ENCODE data around the gene MAN1A1. TPM values are rescaled to one million over a fixed set of nuclear protein-coding genes. Genes with fewer than 3 reads are reported as not detected.
A peak's percentile ranks its signal among the peaks of the same experiment; 100 is the strongest.

Gene MAN1A1
- total and polyA plus RNA-seq, 11 donors: 5.6 to 30.6 (median 12.6) TPM

DNA sequence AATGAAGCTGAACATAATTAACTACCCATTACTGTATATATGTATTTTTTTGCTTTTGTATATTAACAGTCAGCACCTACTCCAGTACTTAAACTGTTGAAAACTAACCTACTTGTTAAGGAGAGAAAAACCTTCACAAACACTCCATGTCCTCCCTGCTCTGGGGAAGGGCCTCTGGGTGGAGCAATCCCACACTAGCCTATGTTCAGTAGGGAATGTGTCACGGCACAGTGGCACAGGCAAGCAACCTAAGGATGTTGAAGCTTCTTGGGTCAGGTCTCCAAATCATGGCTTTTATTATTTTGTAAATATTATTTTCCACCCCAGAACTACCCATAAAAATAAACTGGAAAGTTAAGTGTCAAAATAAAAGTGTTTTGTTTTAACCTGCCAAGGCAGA, 5.3 kb downstream of the MAN1A1 start:
- ATAC-seq (peak in 1 of 4 donors; percentile 37), DNase-seq (no peak)
- TF ChIP-seq, protein P1, sequence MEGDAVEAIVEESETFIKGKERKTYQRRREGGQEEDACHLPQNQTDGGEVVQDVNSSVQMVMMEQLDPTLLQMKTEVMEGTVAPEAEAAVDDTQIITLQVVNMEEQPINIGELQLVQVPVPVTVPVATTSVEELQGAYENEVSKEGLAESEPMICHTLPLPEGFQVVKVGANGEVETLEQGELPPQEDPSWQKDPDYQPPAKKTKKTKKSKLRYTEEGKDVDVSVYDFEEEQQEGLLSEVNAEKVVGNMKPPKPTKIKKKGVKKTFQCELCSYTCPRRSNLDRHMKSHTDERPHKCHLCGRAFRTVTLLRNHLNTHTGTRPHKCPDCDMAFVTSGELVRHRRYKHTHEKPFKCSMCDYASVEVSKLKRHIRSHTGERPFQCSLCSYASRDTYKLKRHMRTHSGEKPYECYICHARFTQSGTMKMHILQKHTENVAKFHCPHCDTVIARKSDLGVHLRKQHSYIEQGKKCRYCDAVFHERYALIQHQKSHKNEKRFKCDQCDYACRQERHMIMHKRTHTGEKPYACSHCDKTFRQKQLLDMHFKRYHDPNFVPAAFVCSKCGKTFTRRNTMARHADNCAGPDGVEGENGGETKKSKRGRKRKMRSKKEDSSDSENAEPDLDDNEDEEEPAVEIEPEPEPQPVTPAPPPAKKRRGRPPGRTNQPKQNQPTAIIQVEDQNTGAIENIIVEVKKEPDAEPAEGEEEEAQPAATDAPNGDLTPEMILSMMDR (IDR thresholded peaks at IDR 0.05): peak in 1 of 12 donors; percentile 10
- TF ChIP-seq POLR2A (IDR thresholded peaks at IDR 0.05): no peak
- peak overlapping the region in 2 of 12 donors; percentile 4 to 7 for H3K4me3 ChIP-seq
- H3K9me3 ChIP-seq: no peaks in the 10 kb centered on the region
- no peaks in the 10 kb centered on the region for H3K27me3 ChIP-seq
- intact Hi-C loops (cut with DNase I): loop anchor here in 4 of 10 donors (5.0 to 10.0 kb wide), 5 partner anchors 100 to 450 kb away; partner anchors contain the start of gene ASF1A (in 1 of the 4)
- H3K4me1 ChIP-seq: peaks cover 0 to 82% (median 25%) of the 10 kb centered on the region in 12 donors
- WGBS, 4 donors: 46 to 60% (median 57%) methylated on average over 1 of the region's 1 CpG
- no peaks in the 10 kb centered on the region for H3K36me3 ChIP-seq
- H3K27ac ChIP-seq: no peak overlapping the region

DNA sequence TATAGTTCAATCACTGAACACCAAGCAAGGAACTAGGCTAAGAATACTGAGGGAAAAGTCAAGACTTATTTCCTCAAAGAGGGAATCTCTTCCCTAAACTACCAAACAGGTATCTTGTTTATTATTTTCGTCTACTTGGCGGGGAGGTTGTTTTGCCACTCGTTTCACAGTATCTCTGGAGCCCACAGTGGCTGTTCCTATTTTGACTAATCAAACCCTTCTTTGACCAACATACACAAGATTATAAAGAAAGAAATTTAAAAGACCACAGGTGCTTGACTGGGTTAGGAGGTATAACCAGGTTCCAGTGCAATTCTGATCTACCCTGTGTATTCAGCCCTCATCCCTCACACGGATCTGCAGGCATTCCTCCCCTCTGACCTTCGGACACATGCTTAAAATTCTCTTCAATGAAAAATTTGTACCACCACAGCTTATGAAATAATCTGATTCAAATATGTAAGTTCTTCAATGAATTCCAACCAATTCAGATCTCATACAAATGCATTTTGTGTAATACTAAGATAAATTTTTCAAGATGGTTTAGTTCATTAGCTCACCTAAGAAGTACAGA, 5.9 kb downstream of the MAN1A1 start:
- H3K4me3 ChIP-seq: no peak overlapping the region
- TF ChIP-seq POLR2A (IDR thresholded peaks at IDR 0.05): no peak
- TF ChIP-seq, protein P1 (IDR thresholded peaks at IDR 0.05): no peak
- H3K27ac ChIP-seq: no peak overlapping the region
- H3K9me3 ChIP-seq: no peaks in the 10 kb centered on the region
- H3K27me3 ChIP-seq: no peaks in the 10 kb centered on the region
- intact Hi-C loops (cut with DNase I): loop anchor here in 4 of 10 donors (5.0 to 10.0 kb wide), 5 partner anchors 99 to 449 kb away; partner anchors contain the start of gene ASF1A (in 1 of the 4)
- DNase-seq (no peak), ATAC-seq (no peak)
- 90 to 94% (median 90%) methylated on average over 5 of the region's 5 CpGs for WGBS, 4 donors
- H3K36me3 ChIP-seq: no peaks in the 10 kb centered on the region
- peaks cover 0 to 86% (median 25%) of the 10 kb centered on the region in 12 donors for H3K4me1 ChIP-seq

DNA sequence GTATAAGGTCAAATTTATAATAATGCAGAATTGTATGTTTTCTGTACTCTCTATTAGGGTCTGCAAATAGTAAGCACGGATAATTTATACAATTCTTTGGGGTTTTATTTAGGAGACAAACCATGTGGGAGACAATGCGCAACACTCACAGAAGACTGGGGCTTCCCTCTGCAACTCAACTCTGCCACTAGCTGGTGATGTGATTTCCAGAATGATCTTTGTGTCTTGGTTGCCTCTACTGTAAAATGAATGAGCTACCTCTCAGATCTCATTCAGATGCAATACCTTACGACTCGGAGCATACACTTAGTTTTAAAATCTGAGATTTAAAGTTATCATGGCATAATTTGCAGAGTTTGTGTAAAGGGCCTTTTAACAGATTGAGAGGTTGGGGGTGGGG, 6.4 kb downstream of the MAN1A1 start:
- WGBS, 4 donors: 88 to 92% (median 91%) methylated on average over 4 of the region's 4 CpGs
- no peaks in the 10 kb centered on the region for H3K36me3 ChIP-seq
- no peak overlapping the region for H3K4me3 ChIP-seq
- ATAC-seq (no peak), DNase-seq (no peak)
- H3K4me1 ChIP-seq: peaks cover 0 to 90% (median 25%) of the 10 kb centered on the region in 12 donors
- TF ChIP-seq, protein P1 (IDR thresholded peaks at IDR 0.05): no peak
- no peak for TF ChIP-seq POLR2A (IDR thresholded peaks at IDR 0.05)
- H3K9me3 ChIP-seq: no peaks in the 10 kb centered on the region
- H3K27me3 ChIP-seq: no peaks in the 10 kb centered on the region
- no peak overlapping the region for H3K27ac ChIP-seq
- intact Hi-C loops (cut with DNase I): loop anchor here in 4 of 10 donors (5.0 to 10.0 kb wide), 5 partner anchors 98 to 448 kb away; partner anchors contain the start of gene ASF1A (in 1 of the 4)

DNA sequence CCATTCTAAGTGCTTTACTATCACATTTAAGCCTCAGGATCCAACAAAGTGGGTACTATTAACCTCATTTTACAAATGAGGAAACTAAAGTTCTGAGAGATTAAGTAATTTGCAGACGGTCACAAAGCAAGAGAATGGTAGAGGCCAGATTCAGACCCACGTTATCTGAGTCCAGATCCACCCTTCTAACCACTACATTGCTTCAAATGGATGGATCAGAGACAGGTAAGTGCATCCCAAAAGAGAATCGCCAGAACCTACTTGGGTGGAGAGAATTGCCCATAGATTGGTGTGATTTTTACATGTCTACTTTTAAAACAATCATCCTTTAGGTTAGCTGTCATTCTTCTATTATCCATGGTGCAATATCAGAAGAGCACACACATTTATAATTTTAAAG, 7.1 kb downstream of the MAN1A1 start:
- Histone ChIP-seq H3K27ac (no peak overlapping the region), H3K4me3 (no peak overlapping the region), H3K27me3 (no peaks in the 10 kb centered on the region), H3K4me1 (peaks cover 0 to 93% (median 22%) of the 10 kb centered on the region in 12 donors), H3K36me3 (no peaks in the 10 kb centered on the region), H3K9me3 (no peaks in the 10 kb centered on the region)
- DNase-seq (no peak), ATAC-seq (no peak)
- 90 to 95% (median 91%) methylated on average over 3 of the region's 3 CpGs for WGBS, 4 donors
- TF ChIP-seq, protein P1 (IDR thresholded peaks at IDR 0.05): no peak
- TF ChIP-seq POLR2A (IDR thresholded peaks at IDR 0.05): no peak
- intact Hi-C loops (cut with DNase I): loop anchor here in 4 of 10 donors (5.0 to 10.0 kb wide), 5 partner anchors 98 to 448 kb away; partner anchors contain the start of gene ASF1A (in 1 of the 4)
